GM19025 (cell line): ENCODE data around the gene SERPINA9.
"Not testable (repeated sequence)": the region's sequence is repeated elsewhere in the genome, so short reads cannot be mapped to it uniquely, and the experiment has no call there.

Experiments
- ATAC-seq: cut with Tn5 transposase; IDR thresholded peaks from one replicate; pipeline ENCODE4 v1.9.1; 2021; ENCODE audit warnings: mild to moderate bottlenecking, low read depth, moderate library complexity; ENCODE audit not compliant: unreplicated experiment

Gene SERPINA9

GRCh38 chr14:94428610-94429009 is 47.4 kb downstream of the SERPINA9 start:
- ATAC-seq: no peak

DNA sequence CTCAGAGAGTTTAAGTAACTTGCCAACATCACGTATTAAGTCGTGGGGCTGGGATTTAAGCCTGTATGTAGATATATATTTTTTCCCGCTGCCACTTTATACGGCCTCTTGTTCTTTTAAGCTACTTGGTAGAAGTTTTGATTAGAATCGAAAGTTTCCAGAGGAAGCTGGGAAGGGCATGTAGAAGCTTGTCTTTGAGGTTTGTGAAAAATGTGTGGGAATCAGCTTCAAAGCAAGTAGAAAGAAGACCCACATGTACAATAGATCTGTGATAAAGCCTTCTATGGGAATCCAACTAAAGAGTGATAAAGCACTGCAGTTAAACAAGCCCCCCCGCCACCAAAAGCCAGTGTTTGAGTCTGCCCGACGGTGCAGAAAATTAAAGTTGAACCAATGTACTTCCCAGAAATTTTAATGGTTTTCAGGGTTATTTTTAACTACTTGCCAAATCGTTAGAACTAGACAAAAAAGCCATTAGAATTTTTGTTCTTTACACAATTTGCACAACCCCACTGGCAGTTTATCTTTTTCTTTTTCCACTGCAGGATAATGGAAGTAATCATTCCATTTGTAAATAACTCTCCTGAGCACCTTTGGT is 48.9 kb downstream of the SERPINA9 start:
- ATAC-seq: no peak

- no peak for ATAC-seq
Observed at GRCh38 chr14:94426526-94426925, 49.5 kb downstream of the SERPINA9 start.

GRCh38 chr14:94424371-94424770 is 51.6 kb downstream of the SERPINA9 start:
- ATAC-seq: no peak

- no peak for ATAC-seq
Observed at GRCh38 chr14:94423453-94424056, 52.4 kb downstream of the SERPINA9 start.

GRCh38 chr14:94421316-94421715 is 54.7 kb downstream of the SERPINA9 start:
- no peak for ATAC-seq

DNA sequence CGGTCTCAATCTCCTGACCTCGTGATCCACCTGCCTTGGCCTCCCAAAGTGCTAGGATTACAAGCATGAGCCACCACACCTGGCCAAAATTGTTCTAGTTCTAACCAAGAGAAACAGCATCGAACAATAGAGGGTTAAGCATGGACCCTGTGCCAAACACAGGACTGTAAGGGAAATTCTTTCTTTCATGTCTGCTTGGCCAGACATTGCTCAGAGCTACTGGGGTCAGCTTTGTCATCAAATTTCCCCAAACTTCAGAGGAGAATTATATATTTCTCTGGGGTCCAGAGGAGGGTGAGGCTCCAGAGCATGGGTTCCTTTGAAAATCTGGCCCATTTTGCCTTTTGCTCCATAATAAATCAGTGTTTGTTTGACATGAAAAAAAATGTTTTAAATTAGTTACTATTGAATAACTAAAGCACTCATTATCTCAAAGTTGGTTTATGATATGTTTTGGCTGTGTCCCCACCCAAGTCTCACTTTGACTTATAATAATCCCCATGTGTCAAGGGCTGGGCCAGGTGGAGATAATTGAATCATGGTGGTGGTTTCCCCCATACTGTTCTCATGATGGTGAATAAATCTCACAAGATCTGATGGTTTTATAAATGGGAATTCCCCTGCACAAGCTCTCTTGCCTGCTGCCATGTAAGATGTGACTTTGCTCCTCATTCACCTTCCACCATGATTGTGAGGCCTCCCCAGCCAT is 58.3 kb downstream of the SERPINA9 start:
- not testable (repeated sequence) for ATAC-seq
